ENCODE data around the gene SUN1. TPM values are rescaled to one million over a fixed set of nuclear protein-coding genes. Genes with fewer than 3 reads are reported as not detected.

Gene SUN1
- total RNA-seq, 1 donor from 2014 or later: 183 TPM

DNA sequence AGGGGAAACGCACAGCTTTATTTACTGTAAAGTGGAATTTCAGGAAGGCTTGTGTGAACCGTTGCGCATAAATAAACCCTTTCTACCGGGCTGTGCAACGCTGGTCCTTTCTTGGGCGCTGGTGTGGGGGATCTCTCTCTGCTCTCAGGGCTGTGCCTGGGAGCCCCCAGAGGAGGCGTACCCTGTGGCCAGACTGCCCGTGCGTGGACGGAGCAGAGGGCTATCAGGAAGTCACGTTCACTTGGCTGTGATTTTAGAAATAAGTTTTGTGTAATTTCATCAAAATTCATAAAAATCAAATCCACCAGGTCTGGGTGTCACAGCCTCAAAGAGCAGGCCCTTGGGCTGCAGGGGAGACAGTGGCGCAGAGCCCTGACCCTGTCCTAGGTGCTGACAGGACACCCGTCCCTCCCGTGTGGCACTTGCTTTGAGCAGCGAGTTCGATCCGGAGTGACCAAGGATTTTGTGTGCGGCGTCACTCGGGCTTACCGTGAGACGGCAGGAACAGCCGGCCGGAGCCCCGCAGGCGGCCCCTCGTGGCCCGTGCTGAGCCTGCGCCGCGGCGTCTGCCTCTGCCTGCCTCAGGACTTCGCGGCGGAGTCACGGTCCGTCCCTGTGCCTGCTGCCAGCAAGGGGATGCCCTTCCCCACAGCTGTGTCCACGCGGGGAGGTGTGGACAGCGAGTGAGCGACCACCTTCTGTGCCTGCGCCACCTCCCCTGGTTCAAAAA, 64.2 kb downstream of the SUN1 start:
- Histone ChIP-seq H3K4me1 (peaks cover 26% of the 10 kb centered on the region), H3K9me3 (replicated peaks) (no peaks in the 10 kb centered on the region), H3K27me3 (ENCODE audit: low read depth) (no peaks in the 10 kb centered on the region), H3K36me3 (peaks cover 52% of the 10 kb centered on the region), H3K4me3 (no peak overlapping the region), H3K27ac (replicated peaks) (no peak overlapping the region)
- intact Hi-C loops (cut with micrococcal nuclease): no loop called here
- TF ChIP-seq, protein P1, sequence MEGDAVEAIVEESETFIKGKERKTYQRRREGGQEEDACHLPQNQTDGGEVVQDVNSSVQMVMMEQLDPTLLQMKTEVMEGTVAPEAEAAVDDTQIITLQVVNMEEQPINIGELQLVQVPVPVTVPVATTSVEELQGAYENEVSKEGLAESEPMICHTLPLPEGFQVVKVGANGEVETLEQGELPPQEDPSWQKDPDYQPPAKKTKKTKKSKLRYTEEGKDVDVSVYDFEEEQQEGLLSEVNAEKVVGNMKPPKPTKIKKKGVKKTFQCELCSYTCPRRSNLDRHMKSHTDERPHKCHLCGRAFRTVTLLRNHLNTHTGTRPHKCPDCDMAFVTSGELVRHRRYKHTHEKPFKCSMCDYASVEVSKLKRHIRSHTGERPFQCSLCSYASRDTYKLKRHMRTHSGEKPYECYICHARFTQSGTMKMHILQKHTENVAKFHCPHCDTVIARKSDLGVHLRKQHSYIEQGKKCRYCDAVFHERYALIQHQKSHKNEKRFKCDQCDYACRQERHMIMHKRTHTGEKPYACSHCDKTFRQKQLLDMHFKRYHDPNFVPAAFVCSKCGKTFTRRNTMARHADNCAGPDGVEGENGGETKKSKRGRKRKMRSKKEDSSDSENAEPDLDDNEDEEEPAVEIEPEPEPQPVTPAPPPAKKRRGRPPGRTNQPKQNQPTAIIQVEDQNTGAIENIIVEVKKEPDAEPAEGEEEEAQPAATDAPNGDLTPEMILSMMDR (IDR thresholded peaks at IDR 0.05; ENCODE audit: borderline replicate concordance): no peak
- DNase-seq: no peak

DNA sequence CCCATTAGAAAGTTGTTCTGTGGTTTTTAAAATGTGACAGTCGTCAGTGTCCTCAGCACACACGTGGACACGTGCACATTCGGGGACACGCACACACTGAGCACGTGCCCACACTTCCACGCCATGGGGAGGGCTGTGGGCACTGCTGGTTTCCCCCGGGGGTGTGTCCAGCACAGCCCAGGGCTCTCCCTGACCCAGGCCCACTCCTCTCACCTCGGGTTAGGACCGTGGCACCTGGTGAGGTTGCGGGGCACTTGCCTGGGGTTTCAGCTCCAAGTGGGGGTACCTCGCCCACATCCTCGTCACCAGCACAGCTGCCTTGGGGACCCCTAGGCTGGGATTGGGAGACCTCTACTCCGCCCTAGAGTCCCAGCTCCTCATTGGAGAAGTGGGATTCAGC, 64.8 kb downstream of the SUN1 start:
- Histone ChIP-seq H3K27ac (replicated peaks) (no peak overlapping the region), H3K36me3 (peaks cover 46% of the 10 kb centered on the region), H3K9me3 (replicated peaks) (no peaks in the 10 kb centered on the region), H3K4me1 (peaks cover 27% of the 10 kb centered on the region), H3K27me3 (ENCODE audit: low read depth) (no peaks in the 10 kb centered on the region), H3K4me3 (no peak overlapping the region)
- no peak for DNase-seq
- intact Hi-C loops (cut with micrococcal nuclease): no loop called here
- TF ChIP-seq, protein P1 (IDR thresholded peaks at IDR 0.05; ENCODE audit: borderline replicate concordance): no peak

DNA sequence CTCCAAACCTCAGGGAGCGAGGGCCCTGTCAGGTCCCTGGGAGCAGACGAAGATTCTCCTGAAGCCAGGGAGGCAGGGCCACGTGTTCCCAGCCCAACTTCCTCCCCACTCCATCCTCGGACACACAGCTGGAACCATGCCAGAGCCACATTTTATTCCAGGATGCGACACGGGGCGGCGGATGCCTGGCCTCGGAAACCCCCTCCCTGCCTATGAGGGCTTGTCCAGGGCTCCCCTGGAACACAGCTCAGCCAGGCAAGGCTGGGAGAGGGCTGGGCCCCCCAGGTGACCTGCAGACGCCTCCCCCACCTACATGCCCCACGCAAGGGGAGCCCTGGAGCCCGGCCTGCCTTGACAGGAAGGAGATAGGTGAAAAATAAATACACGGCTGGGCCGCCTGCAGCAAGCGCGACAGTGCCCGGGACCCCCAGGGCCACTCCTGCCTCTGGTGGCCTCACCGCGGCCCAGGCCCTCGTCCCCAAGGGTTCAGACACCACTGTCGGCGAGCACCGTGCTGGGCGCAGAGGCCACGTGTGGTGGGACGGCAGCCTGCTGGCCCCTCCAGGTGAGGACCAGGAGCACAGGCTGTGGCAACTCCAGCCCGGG, 65.6 kb downstream of the SUN1 start:
- intact Hi-C loops (cut with micrococcal nuclease): no loop called here
- no peak for DNase-seq
- H3K36me3 ChIP-seq: peaks cover 39% of the 10 kb centered on the region

DNA sequence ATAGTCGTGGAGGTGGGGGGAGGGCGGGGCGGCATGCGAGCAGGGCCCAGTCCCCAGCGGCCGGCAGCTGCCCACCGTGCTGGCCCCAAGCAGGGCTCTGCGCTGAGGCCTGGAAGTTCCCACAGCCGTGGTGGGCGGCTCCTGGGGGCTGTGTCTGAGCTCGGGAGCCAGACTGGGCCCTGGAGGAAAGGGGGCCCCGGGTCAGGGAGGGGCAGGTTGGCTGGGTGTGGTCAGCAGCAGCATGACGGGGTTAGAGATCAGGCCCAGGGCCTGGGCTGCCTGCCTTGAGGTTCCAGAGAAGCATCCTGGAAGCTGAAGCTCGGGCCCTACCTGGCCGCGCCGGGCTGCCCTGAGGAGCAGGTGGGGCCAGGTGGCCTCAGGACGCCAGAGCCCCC, 66.2 kb downstream of the SUN1 start:
- intact Hi-C loops (cut with micrococcal nuclease): no loop called here
- Histone ChIP-seq H3K9me3 (replicated peaks) (no peaks in the 10 kb centered on the region), H3K4me3 (no peak overlapping the region), H3K36me3 (peaks cover 38% of the 10 kb centered on the region), H3K27me3 (ENCODE audit: low read depth) (peaks cover 6% of the 10 kb centered on the region), H3K4me1 (peaks cover 27% of the 10 kb centered on the region), H3K27ac (replicated peaks) (no peak overlapping the region)
- TF ChIP-seq, protein P1 (IDR thresholded peaks at IDR 0.05; ENCODE audit: borderline replicate concordance): no peak
- DNase-seq: no peak

More for the DNA sequence above, 65.6 kb downstream of the SUN1 start:
- H3K27ac ChIP-seq (replicated peaks): peak overlapping the region; percentile 52
- no peaks in the 10 kb centered on the region for H3K27me3 ChIP-seq (ENCODE audit: low read depth)
- no peak overlapping the region for H3K4me3 ChIP-seq
- TF ChIP-seq, protein P1 (IDR thresholded peaks at IDR 0.05; ENCODE audit: borderline replicate concordance): no peak
- H3K9me3 ChIP-seq (replicated peaks): no peaks in the 10 kb centered on the region
- peaks cover 27% of the 10 kb centered on the region for H3K4me1 ChIP-seq

DNA sequence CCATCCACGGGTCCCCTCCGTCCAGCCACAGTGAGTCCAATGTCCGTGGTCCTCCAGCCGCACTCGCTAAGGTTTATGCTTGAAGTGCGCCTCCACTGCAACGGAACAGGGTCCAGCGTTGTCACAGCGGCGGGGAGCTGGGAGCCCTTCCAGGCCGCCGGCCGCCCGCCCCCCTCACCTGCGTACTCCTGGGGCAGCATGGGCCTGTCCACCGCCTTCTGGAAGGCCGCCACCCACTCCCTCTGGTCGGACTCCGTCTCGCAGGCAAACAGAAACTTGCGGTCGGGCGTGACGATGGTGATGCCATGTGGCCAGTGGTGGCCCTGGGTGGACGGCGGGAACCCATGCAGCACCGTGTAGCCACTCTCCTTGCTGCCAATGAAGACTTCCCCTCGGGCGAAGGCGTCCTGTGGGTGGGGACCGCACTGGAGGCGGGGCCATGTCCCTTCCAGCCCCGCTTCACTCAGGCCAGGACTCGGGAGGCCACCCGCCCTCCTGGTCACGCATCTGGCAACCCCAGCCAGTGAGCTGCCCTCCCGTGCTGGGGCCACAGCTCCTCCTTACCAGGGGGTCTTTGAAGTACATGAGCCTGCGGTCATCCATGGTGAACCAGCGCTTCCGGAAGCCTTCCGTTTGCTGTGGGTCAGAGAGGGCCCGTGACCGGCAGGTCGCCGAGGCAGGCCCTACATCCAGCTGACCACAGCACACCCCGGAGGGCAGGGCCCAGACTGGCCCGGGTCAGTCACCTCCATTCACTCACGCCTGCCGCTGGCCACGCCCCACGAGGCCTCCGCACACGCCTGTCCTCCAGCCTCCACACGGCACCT, 66.8 kb downstream of the SUN1 start:
- Histone ChIP-seq H3K36me3 (peaks cover 32% of the 10 kb centered on the region), H3K4me1 (peaks cover 27% of the 10 kb centered on the region), H3K27ac (replicated peaks) (no peak overlapping the region), H3K9me3 (replicated peaks) (no peaks in the 10 kb centered on the region), H3K4me3 (no peak overlapping the region), H3K27me3 (ENCODE audit: low read depth) (peaks cover 12% of the 10 kb centered on the region)
- DNase-seq: no peak
- intact Hi-C loops (cut with micrococcal nuclease): no loop called here
- TF ChIP-seq, protein P1 (IDR thresholded peaks at IDR 0.05; ENCODE audit: borderline replicate concordance): no peak
